Measurements from ENCODE around the gene DRG2. TPM values are rescaled to one million over a fixed set of nuclear protein-coding genes. Genes with fewer than 3 reads are reported as not detected.

Gene DRG2
- total RNA-seq, 1 donor from 2014 or later: 57.9 TPM

Other genes with a start within 250 kb of the DRG2 start
- gene TOM1L2, start 115.5 kb upstream of the DRG2 start, total RNA-seq: 9.4 and 13.4 TPM in 2 replicates
- not detected in 2 replicates for gene DRC3, start 115.1 kb upstream of the DRG2 start, total RNA-seq
- 29.9 and 31.3 TPM in 2 replicates for gene ATPAF2, start 48.8 kb upstream of the DRG2 start, total RNA-seq
- gene GID4, start 48.5 kb upstream of the DRG2 start, total RNA-seq: 9.3 and 10.8 TPM in 2 replicates
- gene MYO15A, start 20.8 kb downstream of the DRG2 start, total RNA-seq: 0.64 and 0.80 TPM in 2 replicates
- gene ALKBH5, start 95.9 kb downstream of the DRG2 start, total RNA-seq: 164 and 165 TPM in 2 replicates
- 23.0 and 24.7 TPM in 2 replicates for gene LLGL1, start 137.7 kb downstream of the DRG2 start, total RNA-seq
- gene FLII, start 170.8 kb downstream of the DRG2 start, total RNA-seq: 334 and 340 TPM in 2 replicates
- 6.8 and 7.9 TPM in 2 replicates for gene MIEF2, start 172.7 kb downstream of the DRG2 start, total RNA-seq
- gene TOP3A, start 227.0 kb downstream of the DRG2 start, total RNA-seq: 70.7 and 75.0 TPM in 2 replicates
- gene SMCR8, start 227.3 kb downstream of the DRG2 start, total RNA-seq: 16.5 and 16.8 TPM in 2 replicates